SK-N-SH (cell line): ENCODE data around the gene ABLIM2. TPM values are rescaled to one million over a fixed set of nuclear protein-coding genes. Genes with fewer than 3 reads are reported as not detected.

Source experiments
- CTCF ChIA-PET: fragments of 300-600, 350-600 bp; formaldehyde crosslinking; extraction: SDS; loops from one replicate; lab custom pipeline; 2021; lab: Yijun Ruan, JAX
- POLR2A ChIA-PET: fragments of 350-600 bp; sonication (Branson Sonifier 250); formaldehyde crosslinking; extraction: SDS; loops from one replicate; lab custom pipeline; 2020; ENCODE audit warnings: antibody characterized with exemption, inconsistent platforms; lab: Yijun Ruan, JAX
- DNase-seq: peaks from one replicate; pipeline ENCODE4 v3.0.0; 2012
- H2AFZ ChIP-seq: fragments of 200-600 bp; sonication (generic); 2 replicates; pipeline ENCODE4 v1.8.1; 2016; ENCODE audit warnings: antibody characterized with exemption, mild to moderate bottlenecking, low read depth
- H3F3A ChIP-seq: fragments of 200-600 bp; sonication (generic); replicated peaks from 2 replicates; pipeline ENCODE3; 2016; ENCODE audit warnings: antibody characterized with exemption, mild to moderate bottlenecking; ENCODE audit not compliant: insufficient read depth
- H3K27ac ChIP-seq, 2 experiments: fragments of 200-500 bp in 1 of 2; fragments of 200-600 bp in 1 of 2; sonication (Bioruptor generic) in 1 of 2; sonication (generic), shearing (Covaris generic) in 1 of 2; 2 replicates each; pipeline versions ENCODE4 v1.5.1 to v1.6.1; 2014 to 2016; ENCODE audit warnings: low read depth in 2 of 2, inconsistent platforms in 1 of 2, low read length in 1 of 2, mild to moderate bottlenecking in 1 of 2, mixed read lengths in 1 of 2
- H3K27me3 ChIP-seq: fragments of 200-600 bp; sonication (generic), shearing (Covaris generic); 2 replicates; pipeline ENCODE4 v1.6.1; 2016; ENCODE audit warnings: mixed run types; ENCODE audit not compliant: insufficient read depth
- H3K36me3 ChIP-seq, 2 experiments: fragments of 200-500 bp in 1 of 2; fragments of 200-600 bp in 1 of 2; sonication (Bioruptor generic) in 1 of 2; sonication (generic) in 1 of 2; replicated peaks in 1 of 2; 2 replicates each; pipeline versions ENCODE3 to v1.5.1; 2014 to 2016; ENCODE audit warnings: low read length in 1 of 2, mild to moderate bottlenecking in 1 of 2; ENCODE audit not compliant: insufficient read depth in 2 of 2, control insufficient read depth in 1 of 2
- H3K4me1 ChIP-seq, 2 experiments: fragments of 200-500 bp in 1 of 2; fragments of 200-600 bp in 1 of 2; sonication (Bioruptor generic) in 1 of 2; sonication (generic), shearing (Covaris generic) in 1 of 2; 2 replicates each; pipeline versions ENCODE4 v1.5.1 to v1.6.1; 2014 to 2016; ENCODE audit warnings: low read depth in 1 of 2, low read length in 1 of 2, mixed run types in 1 of 2; ENCODE audit not compliant: insufficient read depth in 2 of 2, control insufficient read depth in 1 of 2
- H3K4me2 ChIP-seq: fragments of 200-600 bp; sonication (generic), shearing (Covaris generic); 2 replicates; pipeline ENCODE4 v1.6.1; 2017; ENCODE audit warnings: mixed run types
- H3K4me3 ChIP-seq, 2 experiments: fragments of 200-500 bp in 1 of 2; fragments of 200-600 bp in 1 of 2; sonication (Bioruptor generic) in 1 of 2; sonication (generic), shearing (Covaris generic) in 1 of 2; 2 replicates each; pipeline versions ENCODE4 v1.5.1 to v1.8.1; 2014 to 2016; ENCODE audit warnings: low read depth in 2 of 2, inconsistent platforms in 1 of 2, low read length in 1 of 2, mild to moderate bottlenecking in 1 of 2, mixed read lengths in 1 of 2, moderate library complexity in 1 of 2
- H3K79me2 ChIP-seq: fragments of 200-600 bp; sonication (generic); 2 replicates; pipeline ENCODE4 v1.8.1; 2017; ENCODE audit warnings: mild to moderate bottlenecking; ENCODE audit not compliant: insufficient read depth
- H3K9ac ChIP-seq: fragments of 200-600 bp; sonication (generic); 2 replicates; pipeline ENCODE4 v1.6.1; 2017; ENCODE audit warnings: mixed run types
- H3K9me2 ChIP-seq: fragments of 200-600 bp; sonication (generic); 2 replicates; pipeline ENCODE4 v1.6.1; 2017; ENCODE audit warnings: mixed run types
- H3K9me3 ChIP-seq: fragments of 200-600 bp; sonication (generic); 2 replicates; pipeline ENCODE4 v1.6.1; 2017; ENCODE audit warnings: mixed run types, mild to moderate bottlenecking, moderate library complexity
- H4K20me1 ChIP-seq: fragments of 200-600 bp; sonication (generic); 2 replicates; pipeline ENCODE4 v1.6.1; 2017; ENCODE audit warnings: mild to moderate bottlenecking, mixed run types; ENCODE audit not compliant: insufficient read depth
- CHD2 ChIP-seq: fragments of 150-350 bp; IDR thresholded peaks from 2 replicates; pipeline ENCODE4 v1.6.1; 2018; ENCODE audit warnings: low read length; ENCODE audit not compliant: partially characterized antibody
- EZH2phosphoT487 ChIP-seq: fragments of 200-600 bp; sonication (generic); IDR thresholded peaks from 2 replicates; pipeline ENCODE4 v1.6.1; 2017; ENCODE audit warnings: low read depth, mixed run types, mild to moderate bottlenecking, antibody characterized with exemption, moderate library complexity, borderline replicate concordance
- FOSL2 ChIP-seq: IDR thresholded peaks from 2 replicates; pipeline ENCODE4 v1.4.0; 2012; ENCODE audit warnings: low read depth, mild to moderate bottlenecking, moderate library complexity, borderline replicate concordance
- FOXJ3 ChIP-seq: sonication (generic); formaldehyde crosslinking; IDR thresholded peaks from 2 replicates; pipeline ENCODE4 v1.5.1; 2020; ENCODE audit warnings: mild to moderate bottlenecking, missing genetic modification reagents
- FOXM1 ChIP-seq: IDR thresholded peaks from 2 replicates; pipeline ENCODE4 v1.4.0; 2012; ENCODE audit warnings: low read depth, mild to moderate bottlenecking
- IRF3 ChIP-seq: fragments of 150-350 bp; IDR thresholded peaks from 2 replicates; pipeline ENCODE4 v1.6.1; 2016; ENCODE audit warnings: mild to moderate bottlenecking, low read depth, low read length
- MXI1 ChIP-seq: IDR thresholded peaks from 2 replicates; pipeline ENCODE4 v1.6.1; 2012; ENCODE audit warnings: mild to moderate bottlenecking, low read depth, low read length, improper control_type of control experiment
- NFIC ChIP-seq: IDR thresholded peaks from 2 replicates; pipeline ENCODE4 v1.4.0; 2012; ENCODE audit warnings: borderline replicate concordance
- RFX5 ChIP-seq: IDR thresholded peaks from 2 replicates; pipeline ENCODE4 v1.6.1; 2012; ENCODE audit warnings: mild to moderate bottlenecking, improper control_type of control experiment, low read length
- RXRA ChIP-seq: IDR thresholded peaks from 2 replicates; pipeline ENCODE4 v1.4.0; 2012; ENCODE audit warnings: low read depth, mild to moderate bottlenecking, borderline replicate concordance
- SMC3 ChIP-seq: IDR thresholded peaks from 2 replicates; pipeline ENCODE4 v1.6.1; 2012; ENCODE audit warnings: low read depth, low read length, improper control_type of control experiment
- TAF1 ChIP-seq: IDR thresholded peaks from 2 replicates; pipeline ENCODE4 v1.6.1; 2012; ENCODE audit warnings: low read depth, mild to moderate bottlenecking, low read length, moderate library complexity, borderline replicate concordance
- TCF12 ChIP-seq: IDR thresholded peaks from 2 replicates; pipeline ENCODE4 v1.4.0; 2012
- TEAD4 ChIP-seq: IDR thresholded peaks from 2 replicates; pipeline ENCODE4 v1.4.0; 2012; ENCODE audit warnings: mild to moderate bottlenecking, borderline replicate concordance; ENCODE audit not compliant: insufficient read depth
- USF2 ChIP-seq: fragments of 150-350 bp; IDR thresholded peaks from 2 replicates; pipeline ENCODE4 v1.6.1; 2017; ENCODE audit warnings: antibody characterized with exemption, low read length, low read depth, borderline replicate concordance
- YY1 ChIP-seq: IDR thresholded peaks from 2 replicates; pipeline ENCODE4 v1.4.0; 2012; ENCODE audit warnings: low read depth, mild to moderate bottlenecking
- WGBS: methylation state at CpG from one replicate; pipeline ENCODE4 v1.1.6; 2017; ENCODE audit warnings: low lambda C conversion rate; 5-methylcytosine and 5-hydroxymethylcytosine counted together
- polyA plus RNA-seq, 3 experiments: library from polyadenylated mRNA; depleted of rRNA; stranded (reverse); fragments of >200 nt; gene quantifications; 2 replicates each; pipeline ENCODE4 v1.2.3, GENCODE V29; 2012
- TF ChIP-seq, protein P1 (sequence below): IDR thresholded peaks from 2 replicates; pipeline ENCODE4 v1.4.0; 2012; ENCODE audit warnings: low read depth, borderline replicate concordance

Gene ABLIM2
- polyA plus RNA-seq, 1 of the 3 experiments (the other 2 are of a cell fraction), result 0.53 TPM

DNA sequence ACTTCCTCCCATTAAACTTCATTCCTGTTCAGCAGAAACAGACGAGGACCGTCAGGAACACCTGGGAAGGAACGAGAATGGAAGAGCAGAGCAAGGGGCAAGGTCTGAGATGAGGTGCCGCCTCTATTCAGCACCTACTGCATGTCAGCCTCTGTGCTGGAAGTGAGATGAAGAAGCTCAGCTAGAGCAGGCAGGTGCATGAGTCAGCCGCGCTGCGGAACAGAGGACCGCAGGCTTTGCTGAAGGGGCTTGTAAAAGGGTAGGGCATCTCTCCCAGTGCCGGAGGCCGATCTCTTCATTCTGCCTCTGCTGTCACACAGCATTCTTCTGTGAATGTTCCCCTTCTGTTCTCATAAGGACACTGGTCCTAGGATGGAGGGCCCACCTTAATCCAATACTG lies 6.1 kb upstream of the ABLIM2 start:
- Histone ChIP-seq H3F3A (no peaks in the 10 kb centered on the region), H3K4me3 (no peak overlapping the region), H3K27me3 (no peaks in the 10 kb centered on the region), H3K27ac (no peak overlapping the region), H3K79me2 (no peaks in the 10 kb centered on the region), H3K36me3 (no peaks in the 10 kb centered on the region), H3K4me1 (peaks cover 0 to 3% of the 10 kb centered on the region in 2 experiments; a peak in 1 of 4 replicates), H3K4me2 (no peak overlapping the region), H2AFZ (no peak overlapping the region), H4K20me1 (no peaks in the 10 kb centered on the region), H3K9me2 (no peaks in the 10 kb centered on the region), H3K9ac (no peak overlapping the region), H3K9me3 (no peaks in the 10 kb centered on the region)
- no peak for DNase-seq
- ChIA-PET POLR2A (no interaction called here), CTCF (interaction anchor here (1.9 kb wide), 1 partner anchor 12 kb away, joined by 7 read pairs; no protein-coding TSS in a partner anchor)
- TF ChIP-seq SMC3 (no peak), FOXJ3 (CRISPR knock-in tag) (no peak), TAF1 (no peak), EZH2phosphoT487 (no peak), CHD2 (no peak), FOSL2 (no peak), FOXM1 (no peak), NFIC (no peak), USF2 (no peak), TCF12 (no peak), IRF3 (no peak), MXI1 (no peak), RXRA (no peak)
- TF ChIP-seq, protein P1, sequence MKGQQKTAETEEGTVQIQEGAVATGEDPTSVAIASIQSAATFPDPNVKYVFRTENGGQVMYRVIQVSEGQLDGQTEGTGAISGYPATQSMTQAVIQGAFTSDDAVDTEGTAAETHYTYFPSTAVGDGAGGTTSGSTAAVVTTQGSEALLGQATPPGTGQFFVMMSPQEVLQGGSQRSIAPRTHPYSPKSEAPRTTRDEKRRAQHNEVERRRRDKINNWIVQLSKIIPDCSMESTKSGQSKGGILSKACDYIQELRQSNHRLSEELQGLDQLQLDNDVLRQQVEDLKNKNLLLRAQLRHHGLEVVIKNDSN, result no peak
- 74% methylated on average over 10 of the region's 10 CpGs for WGBS

GRCh38 chr4:8164194-8164565 lies 5.6 kb upstream of the ABLIM2 start:
- Histone ChIP-seq H3K4me2 (no peak overlapping the region), H3K9me2 (no peaks in the 10 kb centered on the region), H3K4me3 (no peak overlapping the region), H3K4me1 (peaks cover 0 to 7% of the 10 kb centered on the region in 2 experiments; a peak in 1 of 4 replicates), H3K36me3 (no peaks in the 10 kb centered on the region), H3K9ac (no peak overlapping the region), H3K27ac (no peak overlapping the region), H3K27me3 (no peaks in the 10 kb centered on the region), H4K20me1 (no peaks in the 10 kb centered on the region), H3K79me2 (no peaks in the 10 kb centered on the region), H3F3A (no peaks in the 10 kb centered on the region), H3K9me3 (no peaks in the 10 kb centered on the region), H2AFZ (no peak overlapping the region)
- TF ChIP-seq SMC3, result no peak
- TF ChIP-seq RFX5, result no peak
- no peak for TF ChIP-seq IRF3
- TF ChIP-seq, protein P1, result no peak
- no peak for TF ChIP-seq CHD2
- no peak for TF ChIP-seq TEAD4
- no peak for TF ChIP-seq YY1
- TF ChIP-seq FOXM1, result no peak
- no peak for DNase-seq
- CTCF ChIA-PET, result interaction anchor here (1.7 to 1.9 kb wide), 2 partner anchors 12 to 13 kb away, joined by 7 to 13 read pairs; no protein-coding TSS in a partner anchor
- 60% methylated on average over 5 of the region's 9 CpGs for WGBS
- POLR2A ChIA-PET, result no interaction called here
